CMK (cell line): ENCODE data around the gene VGF.
"Not testable (repeated sequence)": the region's sequence is repeated elsewhere in the genome, so short reads cannot be mapped to it uniquely, and the experiment has no call there.

Experiments used
- DNase-seq: peaks from one replicate; pipeline ENCODE4 v3.0.0-alpha.2; 2010; ENCODE audit warnings: low read depth

The VGF gene

GRCh38 chr7:101137651-101138212 is 27.6 kb downstream of the VGF start:
- no peak for DNase-seq

- no peak for DNase-seq
Measured at GRCh38 chr7:101134399-101134980, 30.9 kb downstream of the VGF start.

GRCh38 chr7:101133621-101134398 is 31.6 kb downstream of the VGF start:
- DNase-seq = no peak

GRCh38 chr7:101132626-101133600 is 32.5 kb downstream of the VGF start:
- not testable (repeated sequence) for DNase-seq

- no peak for DNase-seq
Measured at GRCh38 chr7:101129603-101130117, 35.7 kb downstream of the VGF start.

- DNase-seq = no peak
Measured at GRCh38 chr7:101128040-101128834, 37.1 kb downstream of the VGF start.

- no peak for DNase-seq
Measured at GRCh38 chr7:101127460-101128039, 37.8 kb downstream of the VGF start.

- DNase-seq = no peak
Measured at GRCh38 chr7:101126651-101127459, 38.5 kb downstream of the VGF start, which contains the start of gene SERPINE1. TSS of gene SERPINE1 (plus strand) at chr7:101127104. CDS start at chr7:101128394, 1,290 bp downstream.

- no peak for DNase-seq
Measured at GRCh38 chr7:101125989-101126650, 39.2 kb downstream of the VGF start.

- DNase-seq = no peak
Measured at GRCh38 chr7:101124376-101125056, 40.9 kb downstream of the VGF start.

GRCh38 chr7:101123703-101124068 is 41.7 kb downstream of the VGF start:
- no peak for DNase-seq

- DNase-seq = no peak
Measured at GRCh38 chr7:101122933-101123702, 42.3 kb downstream of the VGF start.

- no peak for DNase-seq
Measured at GRCh38 chr7:101121991-101122932, 43.1 kb downstream of the VGF start.

GRCh38 chr7:101121631-101121990 is 43.8 kb downstream of the VGF start:
- not testable (repeated sequence) for DNase-seq

- DNase-seq = no peak
Measured at GRCh38 chr7:101120315-101120714, 45.1 kb downstream of the VGF start.

- no peak for DNase-seq
Measured at GRCh38 chr7:101119876-101120275, 45.5 kb downstream of the VGF start.

GRCh38 chr7:101118856-101119255 is 46.5 kb downstream of the VGF start:
- DNase-seq = no peak
